ENCODE results near the gene CDC73. TPM values are rescaled to one million over a fixed set of nuclear protein-coding genes. Genes with fewer than 3 reads are reported as not detected.
A peak's percentile ranks its signal among the peaks of the same experiment; 100 is the strongest.

Gene CDC73
- total and polyA plus RNA-seq, 4 donors, result 20.2 to 44.0 (median 26.7) TPM

DNA sequence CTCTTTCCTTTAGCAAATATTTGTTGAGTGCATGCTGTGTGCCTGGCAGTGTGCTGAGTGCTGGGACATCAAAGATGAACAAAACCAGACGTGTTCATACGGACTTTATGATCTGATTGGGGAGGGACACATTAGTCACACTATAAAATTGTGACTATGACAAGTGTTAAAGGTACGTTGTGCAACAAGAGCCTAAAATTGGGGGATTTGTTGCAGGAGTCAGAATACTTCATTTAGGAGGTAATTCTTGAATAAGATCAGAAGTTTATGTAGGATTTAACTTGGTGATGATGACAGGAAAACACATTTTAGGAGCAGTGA, 35.0 kb downstream of the CDC73 start:
- H3K27me3 ChIP-seq (ENCODE audit: control insufficient read depth, insufficient read depth, low read length), result no peaks in the 10 kb centered on the region
- 83% methylated on average over 1 of the region's 3 CpGs for WGBS (ENCODE audit: insufficient coverage)
- no peak overlapping the region for H3K4me3 ChIP-seq (ENCODE audit: low read depth, low read length)
- peaks cover 2% of the 10 kb centered on the region for H3K36me3 ChIP-seq (ENCODE audit: control insufficient read depth, insufficient read depth, low read length)
- DNase-seq (ENCODE audit: low read depth in 4 of 6, low spot score in 6 of 6), result no peak
- no peak overlapping the region for H3K27ac ChIP-seq (ENCODE audit: low read depth, low read length)
- H3K4me1 ChIP-seq (ENCODE audit: control insufficient read depth, insufficient read depth, low read length), result no peaks in the 10 kb centered on the region
- H3K9me3 ChIP-seq (ENCODE audit: control insufficient read depth, insufficient read depth, low read length), result peaks cover 3% of the 10 kb centered on the region

DNA sequence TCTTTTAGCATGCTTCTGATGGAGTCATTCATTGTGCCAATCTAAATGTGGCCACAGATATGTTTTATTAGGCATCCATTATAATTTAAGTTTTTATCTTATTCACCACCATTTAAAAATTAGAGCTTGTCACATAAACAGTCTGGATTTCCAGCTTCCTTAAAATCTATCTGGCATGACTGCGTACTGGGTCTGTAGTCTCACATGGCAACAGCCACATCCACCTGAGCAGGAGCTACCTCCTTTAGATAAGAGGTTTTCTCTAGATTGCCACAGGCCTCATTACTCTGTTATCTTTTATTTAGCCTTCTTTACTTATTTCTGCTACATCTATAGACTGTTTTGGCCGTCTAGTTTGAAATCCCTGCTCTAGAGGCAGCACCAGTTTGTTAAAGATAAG, 35.5 kb downstream of the CDC73 start:
- WGBS (ENCODE audit: insufficient coverage), result no CpG with 5 or more reads among the region's 2 CpGs
- DNase-seq (ENCODE audit: low read depth in 4 of 6, low spot score in 6 of 6), result no peak
- Histone ChIP-seq H3K27me3 (ENCODE audit: control insufficient read depth, insufficient read depth, low read length) (no peaks in the 10 kb centered on the region), H3K27ac (ENCODE audit: low read depth, low read length) (no peak overlapping the region), H3K36me3 (ENCODE audit: control insufficient read depth, insufficient read depth, low read length) (peaks cover 2% of the 10 kb centered on the region), H3K4me1 (ENCODE audit: control insufficient read depth, insufficient read depth, low read length) (no peaks in the 10 kb centered on the region), H3K4me3 (ENCODE audit: low read depth, low read length) (no peak overlapping the region), H3K9me3 (ENCODE audit: control insufficient read depth, insufficient read depth, low read length) (peaks cover 3% of the 10 kb centered on the region)

DNA sequence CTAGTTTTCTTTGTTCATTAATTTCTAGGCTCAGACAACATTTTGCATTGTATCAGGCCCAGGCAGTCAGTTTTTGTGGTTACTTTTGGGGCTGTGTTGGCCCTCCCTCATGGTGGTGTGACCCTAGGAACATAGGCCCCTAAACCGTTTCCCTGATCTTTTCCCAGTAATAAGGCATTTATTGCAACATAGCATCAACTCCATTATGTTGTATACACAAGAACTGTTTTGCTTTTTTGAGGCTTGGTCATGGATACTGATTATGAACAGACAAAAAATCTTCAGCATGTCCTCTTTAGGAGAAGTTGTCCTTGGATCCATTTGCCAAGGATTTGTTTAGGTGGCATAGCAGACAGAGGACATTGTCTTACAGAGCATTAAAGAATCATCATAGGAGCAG, 54.3 kb downstream of the CDC73 start:
- no peaks in the 10 kb centered on the region for H3K9me3 ChIP-seq (ENCODE audit: control insufficient read depth, insufficient read depth, low read length)
- no CpG with 5 or more reads among the region's 1 CpG for WGBS (ENCODE audit: insufficient coverage)
- no peaks in the 10 kb centered on the region for H3K27me3 ChIP-seq (ENCODE audit: control insufficient read depth, insufficient read depth, low read length)
- no peaks in the 10 kb centered on the region for H3K4me1 ChIP-seq (ENCODE audit: control insufficient read depth, insufficient read depth, low read length)
- no peak overlapping the region for H3K27ac ChIP-seq (ENCODE audit: low read depth, low read length)
- H3K4me3 ChIP-seq (ENCODE audit: low read depth, low read length), result no peak overlapping the region
- DNase-seq (ENCODE audit: low read depth in 4 of 6, low spot score in 6 of 6), result no peak
- no peaks in the 10 kb centered on the region for H3K36me3 ChIP-seq (ENCODE audit: control insufficient read depth, insufficient read depth, low read length)

- H3K4me1 ChIP-seq (ENCODE audit: control insufficient read depth, insufficient read depth, low read length), result no peaks in the 10 kb centered on the region
- H3K27ac ChIP-seq (ENCODE audit: low read depth, low read length), result no peak overlapping the region
- no peaks in the 10 kb centered on the region for H3K36me3 ChIP-seq (ENCODE audit: control insufficient read depth, insufficient read depth, low read length)
- no peaks in the 10 kb centered on the region for H3K9me3 ChIP-seq (ENCODE audit: control insufficient read depth, insufficient read depth, low read length)
- no peaks in the 10 kb centered on the region for H3K27me3 ChIP-seq (ENCODE audit: control insufficient read depth, insufficient read depth, low read length)
- no peak overlapping the region for H3K4me3 ChIP-seq (ENCODE audit: low read depth, low read length)
- no peak for DNase-seq (ENCODE audit: low read depth in 4 of 6, low spot score in 6 of 6)
Measured at GRCh38 chr1:193176788-193177187, 55.0 kb downstream of the CDC73 start.

- peak in 1 of 6 donors; percentile 36 for DNase-seq (ENCODE audit: low read depth in 4 of 6, low spot score in 6 of 6)
- no CpG with 5 or more reads among the region's 4 CpGs for WGBS (ENCODE audit: insufficient coverage)
- no peaks in the 10 kb centered on the region for H3K9me3 ChIP-seq (ENCODE audit: control insufficient read depth, insufficient read depth, low read length)
- no peaks in the 10 kb centered on the region for H3K27me3 ChIP-seq (ENCODE audit: control insufficient read depth, insufficient read depth, low read length)
- H3K4me1 ChIP-seq (ENCODE audit: control insufficient read depth, insufficient read depth, low read length), result no peaks in the 10 kb centered on the region
- H3K36me3 ChIP-seq (ENCODE audit: control insufficient read depth, insufficient read depth, low read length), result no peaks in the 10 kb centered on the region
- no peak overlapping the region for H3K27ac ChIP-seq (ENCODE audit: low read depth, low read length)
- no peak overlapping the region for H3K4me3 ChIP-seq (ENCODE audit: low read depth, low read length)
Measured at GRCh38 chr1:193179094-193179493, 57.3 kb downstream of the CDC73 start.

DNA sequence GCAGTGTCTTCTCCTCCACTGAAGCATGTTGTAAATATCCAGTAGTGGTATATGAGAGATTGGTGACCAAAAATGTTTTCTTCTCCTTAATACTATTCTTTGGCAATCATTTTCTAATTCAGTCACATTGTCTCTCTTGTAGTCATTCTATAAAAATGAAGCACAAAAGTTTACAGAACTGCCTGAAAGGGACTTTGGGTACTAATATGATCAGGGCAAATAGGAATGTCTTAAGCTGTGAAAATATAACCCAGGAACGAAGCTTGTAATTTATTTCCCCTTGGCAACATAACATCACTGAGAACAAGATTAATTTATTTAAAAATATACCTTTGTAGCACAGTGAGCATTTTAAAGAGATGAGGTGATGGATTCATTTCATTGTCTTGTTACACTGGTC, 59.7 kb downstream of the CDC73 start:
- no peaks in the 10 kb centered on the region for H3K36me3 ChIP-seq (ENCODE audit: control insufficient read depth, insufficient read depth, low read length)
- WGBS (ENCODE audit: insufficient coverage), result no CpG with 5 or more reads among the region's 1 CpG
- no peaks in the 10 kb centered on the region for H3K4me1 ChIP-seq (ENCODE audit: control insufficient read depth, insufficient read depth, low read length)
- no peak overlapping the region for H3K27ac ChIP-seq (ENCODE audit: low read depth, low read length)
- DNase-seq (ENCODE audit: low read depth in 4 of 6, low spot score in 6 of 6), result no peak
- no peaks in the 10 kb centered on the region for H3K9me3 ChIP-seq (ENCODE audit: control insufficient read depth, insufficient read depth, low read length)
- no peaks in the 10 kb centered on the region for H3K27me3 ChIP-seq (ENCODE audit: control insufficient read depth, insufficient read depth, low read length)
- H3K4me3 ChIP-seq (ENCODE audit: low read depth, low read length), result no peak overlapping the region

- Histone ChIP-seq H3K27ac (ENCODE audit: low read depth, low read length) (no peak overlapping the region), H3K27me3 (ENCODE audit: control insufficient read depth, insufficient read depth, low read length) (no peaks in the 10 kb centered on the region), H3K9me3 (ENCODE audit: control insufficient read depth, insufficient read depth, low read length) (no peaks in the 10 kb centered on the region), H3K36me3 (ENCODE audit: control insufficient read depth, insufficient read depth, low read length) (no peaks in the 10 kb centered on the region), H3K4me1 (ENCODE audit: control insufficient read depth, insufficient read depth, low read length) (no peaks in the 10 kb centered on the region), H3K4me3 (ENCODE audit: low read depth, low read length) (peak overlapping the region; percentile 60)
- 19% methylated on average over 2 of the region's 2 CpGs for WGBS (ENCODE audit: insufficient coverage)
- peak in 2 of 6 donors; percentile 46 to 62 for DNase-seq (ENCODE audit: low read depth in 4 of 6, low spot score in 6 of 6)
Measured at GRCh38 chr1:193181985-193182384, 60.2 kb downstream of the CDC73 start.

- DNase-seq (ENCODE audit: low read depth in 4 of 6, low spot score in 6 of 6), result peak in 4 of 6 donors; percentile 60 to 94 (median 75)
- H3K36me3 ChIP-seq (ENCODE audit: control insufficient read depth, insufficient read depth, low read length), result no peaks in the 10 kb centered on the region
- WGBS (ENCODE audit: insufficient coverage), result no CpG with 5 or more reads among the region's 2 CpGs
- H3K4me1 ChIP-seq (ENCODE audit: control insufficient read depth, insufficient read depth, low read length), result no peaks in the 10 kb centered on the region
- peak overlapping the region; percentile 60 for H3K4me3 ChIP-seq (ENCODE audit: low read depth, low read length)
- no peaks in the 10 kb centered on the region for H3K27me3 ChIP-seq (ENCODE audit: control insufficient read depth, insufficient read depth, low read length)
- H3K9me3 ChIP-seq (ENCODE audit: control insufficient read depth, insufficient read depth, low read length), result no peaks in the 10 kb centered on the region
- H3K27ac ChIP-seq (ENCODE audit: low read depth, low read length), result peak overlapping the region; percentile 10
Measured at GRCh38 chr1:193183019-193183627, 61.3 kb downstream of the CDC73 start.

- peak in 2 of 6 donors; percentile 10 to 33 for DNase-seq (ENCODE audit: low read depth in 4 of 6, low spot score in 6 of 6)
- H3K4me1 ChIP-seq (ENCODE audit: control insufficient read depth, insufficient read depth, low read length), result peaks cover 3% of the 10 kb centered on the region
- H3K27ac ChIP-seq (ENCODE audit: low read depth, low read length), result no peak overlapping the region
- no peaks in the 10 kb centered on the region for H3K9me3 ChIP-seq (ENCODE audit: control insufficient read depth, insufficient read depth, low read length)
- no peaks in the 10 kb centered on the region for H3K27me3 ChIP-seq (ENCODE audit: control insufficient read depth, insufficient read depth, low read length)
- H3K36me3 ChIP-seq (ENCODE audit: control insufficient read depth, insufficient read depth, low read length), result no peaks in the 10 kb centered on the region
- H3K4me3 ChIP-seq (ENCODE audit: low read depth, low read length), result peak overlapping the region; percentile 60
- no CpG with 5 or more reads among the region's 1 CpG for WGBS (ENCODE audit: insufficient coverage)
Measured at GRCh38 chr1:193184776-193185175, 62.9 kb downstream of the CDC73 start.

GRCh38 chr1:193185211-193185610, 63.4 kb downstream of the CDC73 start:
- no peaks in the 10 kb centered on the region for H3K36me3 ChIP-seq (ENCODE audit: control insufficient read depth, insufficient read depth, low read length)
- WGBS (ENCODE audit: insufficient coverage), result no CpG with 5 or more reads among the region's 2 CpGs
- H3K9me3 ChIP-seq (ENCODE audit: control insufficient read depth, insufficient read depth, low read length), result no peaks in the 10 kb centered on the region
- DNase-seq (ENCODE audit: low read depth in 4 of 6, low spot score in 6 of 6), result peak in 2 of 6 donors; percentile 21 to 55
- H3K27ac ChIP-seq (ENCODE audit: low read depth, low read length), result peak overlapping the region; percentile 89
- peak overlapping the region; percentile 60 for H3K4me3 ChIP-seq (ENCODE audit: low read depth, low read length)
- H3K27me3 ChIP-seq (ENCODE audit: control insufficient read depth, insufficient read depth, low read length), result no peaks in the 10 kb centered on the region
- peaks cover 3% of the 10 kb centered on the region for H3K4me1 ChIP-seq (ENCODE audit: control insufficient read depth, insufficient read depth, low read length)
